Breast epithelium (tissue), 4 donors: ENCODE measurements around the gene CALY. TPM values are rescaled to one million over a fixed set of nuclear protein-coding genes. Genes with fewer than 3 reads are reported as not detected.

Experiments used
- DNase-seq, 2 donors: peaks; one replicate each; pipeline ENCODE4 v3.0.0-alpha.2; 2019; ENCODE audit warnings: low spot score in 2 of 2
- H3K27ac ChIP-seq, 2 donors: fragments of 200-600 bp; sonication (generic) in 1 of 2; one replicate each; pipeline ENCODE4 v1.5.1; 2016 to 2019; ENCODE audit warnings: mild to moderate bottlenecking in 1 of 2
- H3K27me3 ChIP-seq, 2 donors: fragments of 200-600 bp; sonication (generic) in 1 of 2; one replicate each; pipeline versions ENCODE4 v1.5.1 to v1.6.0; 2017 to 2019; ENCODE audit warnings: control low read depth in 1 of 2, mild to moderate bottlenecking in 1 of 2
- H3K36me3 ChIP-seq: fragments of 200-600 bp; one replicate; pipeline ENCODE4 v1.5.1; 2019
- H3K4me1 ChIP-seq, 2 donors: fragments of 200-600 bp; sonication (generic); one replicate each; pipeline ENCODE4 v1.5.1; 2016 to 2019; ENCODE audit warnings: control low read depth in 1 of 2
- H3K4me3 ChIP-seq, 3 donors: fragments of 200-600 bp; sonication (generic); 1 replicate in 2 of 3; 2 replicates in 1 of 3; pipeline ENCODE4 v1.5.1; 2016 to 2019; ENCODE audit warnings: mild to moderate bottlenecking in 3 of 3, moderate library complexity in 2 of 3
- H3K9me3 ChIP-seq, 2 donors: fragments of 200-600 bp; sonication (generic) in 1 of 2; one replicate each; pipeline ENCODE4 v1.5.1; 2016 to 2019; ENCODE audit warnings: control low read depth in 1 of 2
- POLR2A ChIP-seq: fragments of 450-650 bp; IDR thresholded peaks from one replicate; pipeline ENCODE4 v1.6.1; 2016; ENCODE audit warnings: antibody characterized with exemption, mild to moderate bottlenecking, moderate library complexity
- POLR2AphosphoS5 ChIP-seq, 3 donors: sonication (generic); formaldehyde crosslinking; IDR thresholded peaks; one replicate each; pipeline ENCODE4 v1.6.1; 2017; ENCODE audit warnings: antibody characterized with exemption in 3 of 3
- intact Hi-C: fragments of 100-400 bp; cut with DNase I; formaldehyde crosslinking; loops from one replicate; pipeline ENCODE4 v1.15.1; 2023; ENCODE audit warnings: low total_unique reads
- total RNA-seq, 3 donors: library from RNA; depleted of rRNA; stranded (reverse); fragments of >200 nt; gene quantifications; one replicate each; pipeline ENCODE4 v1.1.0, GENCODE V29; 2016
- TF ChIP-seq, protein P1 (sequence below), 3 donors: fragments of 450-650 bp; IDR thresholded peaks; one replicate each; pipeline ENCODE4 v1.5.1; 2016 to 2017; ENCODE audit warnings: antibody characterized with exemption in 3 of 3, mild to moderate bottlenecking in 3 of 3, moderate library complexity in 3 of 3

CALY gene
- total RNA-seq, 3 donors from 2014 or later, result 0.66 TPM; not detected in 2

DNA sequence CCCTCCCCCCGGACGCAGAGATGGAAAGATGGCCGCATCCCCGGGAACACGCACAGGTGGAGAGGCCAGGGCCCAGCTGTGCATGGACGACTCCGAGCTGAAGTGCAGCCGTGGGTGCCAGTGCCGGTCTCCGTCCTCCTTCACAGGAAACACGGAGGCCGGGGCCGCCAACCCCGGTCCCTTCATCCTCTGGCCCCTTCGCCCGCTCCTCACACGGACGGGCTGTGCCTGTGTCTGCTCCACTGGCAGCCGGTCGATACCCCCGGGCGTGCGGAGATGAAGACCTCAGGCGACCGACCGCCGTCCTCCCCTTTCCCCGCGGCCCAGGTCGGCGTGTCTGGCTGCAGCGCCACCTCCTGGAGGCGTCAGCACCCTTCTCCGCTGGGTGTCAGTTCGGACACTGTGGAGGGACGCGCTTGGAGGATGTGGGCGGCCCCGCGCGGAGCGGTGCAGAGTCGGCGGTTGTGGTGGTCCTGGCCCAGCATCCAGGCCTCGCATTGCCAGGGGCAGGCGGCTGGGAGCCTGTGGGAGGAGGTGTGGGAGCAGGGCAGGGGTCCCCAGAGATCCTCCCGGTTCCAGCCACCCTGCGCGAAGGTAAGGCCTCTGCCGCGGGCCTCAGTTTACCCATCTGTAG lies 18.1 kb downstream of the CALY start:
- no peaks in the 10 kb centered on the region for H3K27me3 ChIP-seq
- peak overlapping the region in 2 of 3 donors; percentile 40 to 65 for H3K4me3 ChIP-seq
- no peaks in the 10 kb centered on the region for H3K4me1 ChIP-seq
- H3K27ac ChIP-seq, result no peak overlapping the region
- intact Hi-C loops, result no loop called here
- TF ChIP-seq, protein P1, sequence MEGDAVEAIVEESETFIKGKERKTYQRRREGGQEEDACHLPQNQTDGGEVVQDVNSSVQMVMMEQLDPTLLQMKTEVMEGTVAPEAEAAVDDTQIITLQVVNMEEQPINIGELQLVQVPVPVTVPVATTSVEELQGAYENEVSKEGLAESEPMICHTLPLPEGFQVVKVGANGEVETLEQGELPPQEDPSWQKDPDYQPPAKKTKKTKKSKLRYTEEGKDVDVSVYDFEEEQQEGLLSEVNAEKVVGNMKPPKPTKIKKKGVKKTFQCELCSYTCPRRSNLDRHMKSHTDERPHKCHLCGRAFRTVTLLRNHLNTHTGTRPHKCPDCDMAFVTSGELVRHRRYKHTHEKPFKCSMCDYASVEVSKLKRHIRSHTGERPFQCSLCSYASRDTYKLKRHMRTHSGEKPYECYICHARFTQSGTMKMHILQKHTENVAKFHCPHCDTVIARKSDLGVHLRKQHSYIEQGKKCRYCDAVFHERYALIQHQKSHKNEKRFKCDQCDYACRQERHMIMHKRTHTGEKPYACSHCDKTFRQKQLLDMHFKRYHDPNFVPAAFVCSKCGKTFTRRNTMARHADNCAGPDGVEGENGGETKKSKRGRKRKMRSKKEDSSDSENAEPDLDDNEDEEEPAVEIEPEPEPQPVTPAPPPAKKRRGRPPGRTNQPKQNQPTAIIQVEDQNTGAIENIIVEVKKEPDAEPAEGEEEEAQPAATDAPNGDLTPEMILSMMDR (IDR thresholded peaks at IDR 0.05), result peak; percentile 33 to 58 (median 43)
- no peak for TF ChIP-seq POLR2A
- no peaks in the 10 kb centered on the region for H3K36me3 ChIP-seq
- DNase-seq, result no peak
- peaks cover 0 to 3% of the 10 kb centered on the region in 2 donors for H3K9me3 ChIP-seq

DNA sequence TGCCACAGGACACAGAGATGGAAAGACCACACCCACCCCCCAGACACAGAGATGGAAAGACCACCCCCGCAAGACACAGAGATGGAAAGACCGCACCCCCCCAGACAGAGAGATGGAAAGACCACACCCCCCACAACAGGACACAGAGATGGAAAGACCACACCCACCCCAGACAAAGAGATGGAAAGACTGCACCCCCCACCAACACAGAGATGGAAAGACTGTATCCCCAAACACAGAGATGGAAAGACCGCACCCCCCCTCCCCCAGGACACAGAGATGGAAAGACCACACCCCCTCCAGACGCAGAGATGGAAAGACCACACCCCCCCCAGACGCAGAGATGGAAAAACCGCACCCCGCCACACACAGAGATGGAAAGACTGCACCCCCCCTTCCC lies 20.0 kb downstream of the CALY start:
- no peaks in the 10 kb centered on the region for H3K27me3 ChIP-seq
- H3K4me1 ChIP-seq, result no peaks in the 10 kb centered on the region
- H3K36me3 ChIP-seq, result no peaks in the 10 kb centered on the region
- peaks cover 0 to 3% of the 10 kb centered on the region in 2 donors for H3K9me3 ChIP-seq
- DNase-seq, result no peak
- H3K4me3 ChIP-seq, result no peak overlapping the region
- H3K27ac ChIP-seq, result no peak overlapping the region
- TF ChIP-seq, protein P1 (IDR thresholded peaks at IDR 0.05), result no peak
- TF ChIP-seq POLR2AphosphoS5 (IDR thresholded peaks at IDR 0.05), result no peak
- no peak for TF ChIP-seq POLR2A
- intact Hi-C loops, result no loop called here

DNA sequence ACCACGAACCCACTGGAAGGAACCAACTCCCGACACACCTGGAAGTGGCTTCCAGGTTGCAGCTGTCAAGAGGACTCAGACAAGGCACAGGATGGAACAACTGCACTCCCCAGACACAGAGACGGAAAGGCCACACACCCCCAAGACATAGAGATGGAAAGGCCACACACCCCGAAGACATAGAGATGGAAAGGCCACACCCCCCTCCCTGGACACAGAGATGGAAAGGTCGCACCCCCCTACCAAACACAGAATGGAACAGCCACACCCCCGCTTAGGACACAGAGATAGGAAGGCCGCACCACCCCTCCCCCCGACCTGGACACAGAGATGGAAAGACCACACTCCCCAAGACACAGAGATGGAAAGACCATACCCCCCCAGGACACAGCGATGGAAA lies 20.4 kb downstream of the CALY start:
- Histone ChIP-seq H3K4me1 (no peaks in the 10 kb centered on the region), H3K27ac (no peak overlapping the region), H3K4me3 (no peak overlapping the region), H3K27me3 (no peaks in the 10 kb centered on the region), H3K9me3 (peaks cover 0 to 3% of the 10 kb centered on the region in 2 donors), H3K36me3 (no peaks in the 10 kb centered on the region)
- TF ChIP-seq POLR2AphosphoS5 (IDR thresholded peaks at IDR 0.05), result no peak
- TF ChIP-seq, protein P1 (IDR thresholded peaks at IDR 0.05), result no peak
- TF ChIP-seq POLR2A, result no peak
- no peak for DNase-seq
- intact Hi-C loops, result no loop called here

GRCh38 chr10:133315847-133316246 lies 20.8 kb downstream of the CALY start:
- Histone ChIP-seq H3K27me3 (no peaks in the 10 kb centered on the region), H3K27ac (no peak overlapping the region), H3K4me1 (no peaks in the 10 kb centered on the region), H3K4me3 (no peak overlapping the region), H3K36me3 (no peaks in the 10 kb centered on the region), H3K9me3 (peaks cover 0 to under 1% of the 10 kb centered on the region in 2 donors)
- no peak for DNase-seq
- intact Hi-C loops, result no loop called here
- TF ChIP-seq POLR2AphosphoS5 (IDR thresholded peaks at IDR 0.05), result no peak
- no peak for TF ChIP-seq POLR2A
- TF ChIP-seq, protein P1 (IDR thresholded peaks at IDR 0.05), result no peak

GRCh38 chr10:133314911-133315310 lies 21.8 kb downstream of the CALY start:
- intact Hi-C loops, result no loop called here
- Histone ChIP-seq H3K27me3 (no peaks in the 10 kb centered on the region), H3K4me3 (no peak overlapping the region), H3K4me1 (no peaks in the 10 kb centered on the region), H3K9me3 (no peaks in the 10 kb centered on the region), H3K27ac (no peak overlapping the region), H3K36me3 (no peaks in the 10 kb centered on the region)
- TF ChIP-seq POLR2A, result no peak
- TF ChIP-seq, protein P1 (IDR thresholded peaks at IDR 0.05), result no peak
- no peak for TF ChIP-seq POLR2AphosphoS5 (IDR thresholded peaks at IDR 0.05)
- DNase-seq, result no peak
